Heart left ventricle (tissue), 13 donors: ENCODE measurements around the gene PTGR2.

Experiments used
- CTCF ChIP-seq, 12 donors: fragments of 200-600 bp; sonication (generic) in 4 of 12; IDR thresholded peaks; one replicate each; pipeline versions ENCODE4 v1.5.0 to v1.8.0; 2018 to 2022; ENCODE audit warnings: antibody characterized with exemption in 12 of 12, mild to moderate bottlenecking in 5 of 12
- POLR2A ChIP-seq, 2 donors: fragments of 450-650 bp; IDR thresholded peaks; one replicate each; pipeline ENCODE4 v1.6.1; 2017; ENCODE audit warnings: antibody characterized with exemption in 2 of 2, mild to moderate bottlenecking in 2 of 2, moderate library complexity in 2 of 2
- donor health status: ischemic (EF 13 %, LVEDD 7.1; RV severe dilation, severe dysfunction).
- donor health status: DM: no; HTN: yes; CAD: no.
- donor health status: DM: no; HTN: no; CAD: no.
- donor health status: ischemic (EF 25% LVEDD 6.9; RV normal size, moderate dysfunction).
- donor health status: ischemic (EF 25% LVEDD 5.7; RV mildly dilated, moderate dysfunction).
- donor health status: ischemic (EF 35%, LVEDD 5.7; RV mildly dilated, moderate dysfunction).
- donor health status: nonischemic (EF 11% LVEDD 7.7; RV severe dilation, severe dysfunction).
- donor health status: DM: yes; HTN: yes; CAD: no.
- donor health status: PGD.
- donor health status: ischemic (EF 29% LVEDD 5.4; RV normal size, mild dysfunction).
- donor health status: nonischemic (EF 23%, LVEDD 6.1; RV moderate dilation, normal function).

- TF ChIP-seq CTCF (IDR thresholded peaks at IDR 0.05): no peak
- no peak for TF ChIP-seq POLR2A (IDR thresholded peaks at IDR 0.05)
These were observed 11.6 kb downstream of the PTGR2 start for GRCh38 chr14:73863209-73863608.
